ENCODE results near the gene ASB3. TPM values are rescaled to one million over a fixed set of nuclear protein-coding genes. Genes with fewer than 3 reads are reported as not detected.

ASB3 gene
- polyA plus RNA-seq, 1 donor (not counting 4 experiments of a cell fraction or from before 2014, with no cell fraction given) = 16.6 TPM

DNA sequence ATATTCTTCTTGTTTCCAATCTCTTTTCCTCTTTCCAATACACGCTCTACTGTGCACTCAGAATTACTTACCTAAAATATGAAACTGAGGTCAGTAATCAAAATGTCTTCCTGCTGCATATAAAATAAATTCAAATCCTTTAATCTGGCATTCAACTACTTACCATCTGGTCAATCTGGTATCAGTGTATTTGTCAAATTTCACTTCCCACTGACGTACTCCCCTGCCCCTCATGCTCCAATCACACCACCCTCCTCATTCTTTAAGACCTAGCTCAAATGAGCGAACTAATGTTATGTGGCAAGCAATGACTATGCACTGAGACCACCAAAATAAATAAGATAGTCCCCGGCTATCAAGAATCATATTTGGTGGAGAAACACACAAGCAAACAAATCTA is 6.7 kb downstream of the ASB3 start:
- no peak overlapping the region for H3K27ac ChIP-seq (ENCODE audit: control insufficient read depth, insufficient read depth, low read length)
- no peak for TF ChIP-seq CTCF (optimal IDR thresholded peaks at IDR 0.05 in 1 of 3, IDR thresholded peaks at IDR 0.05 in 1 of 3, conservative IDR thresholded peaks at IDR 0.05 in 1 of 3; ENCODE audit: extremely low read depth in 1 of 3, insufficient read depth in 2 of 3, low read length in 3 of 3)
- TF ChIP-seq EZH2 (IDR thresholded peaks at IDR 0.05; ENCODE audit: low read length) = no peak
- dilution Hi-C loops (cut with MboI; ENCODE audit: extremely low pct_ligation_motif_present, low sequenced_read_pairs) = no loop called here
- H2AFZ ChIP-seq (ENCODE audit: control insufficient read depth, low read length) = no peak overlapping the region
- H3K4me1 ChIP-seq (ENCODE audit: control insufficient read depth, extremely low read depth, insufficient read depth, low read length) = peaks cover 14% of the 10 kb centered on the region
- H3K4me2 ChIP-seq (ENCODE audit: control insufficient read depth, extremely low read depth, insufficient read depth, low read depth, low read length) = no peak overlapping the region
- H3K9me1 ChIP-seq (ENCODE audit: control insufficient read depth, extremely low read depth, insufficient read depth, low read length) = no peaks in the 10 kb centered on the region
- H4K20me1 ChIP-seq (ENCODE audit: control insufficient read depth, extremely low read depth, insufficient read depth, low read length) = no peaks in the 10 kb centered on the region
- H3K4me3 ChIP-seq (ENCODE audit: control insufficient read depth in 2 of 3, extremely low read depth in 1 of 3, insufficient read depth in 2 of 3, low read depth in 1 of 3, low read length in 3 of 3) = no peak overlapping the region
- peaks cover 44% of the 10 kb centered on the region for H3K79me2 ChIP-seq (ENCODE audit: control insufficient read depth, insufficient read depth, low read length)
- DNase-seq (ENCODE audit: low read depth, low spot score) (no peak), FAIRE-seq (no peak)
- H3K36me3 ChIP-seq (ENCODE audit: control insufficient read depth in 2 of 2, extremely low read depth in 1 of 2, insufficient read depth in 2 of 2, low read length in 2 of 2) = no peaks in the 10 kb centered on the region
- no peak overlapping the region for H3K9ac ChIP-seq (ENCODE audit: control insufficient read depth, extremely low read depth, insufficient read depth, low read length)
- H3K9me3 ChIP-seq (ENCODE audit: control insufficient read depth, low read depth, low read length) = no peaks in the 10 kb centered on the region
- no peaks in the 10 kb centered on the region for H3K27me3 ChIP-seq (ENCODE audit: control insufficient read depth, extremely low read depth, insufficient read depth, low read length)

- peaks cover 0 to 3% of the 10 kb centered on the region in 2 experiments for H3K36me3 ChIP-seq (ENCODE audit: control insufficient read depth in 2 of 2, extremely low read depth in 1 of 2, insufficient read depth in 2 of 2, low read length in 2 of 2)
- no peak for FAIRE-seq
- H3K9ac ChIP-seq (ENCODE audit: control insufficient read depth, extremely low read depth, insufficient read depth, low read length) = no peak overlapping the region
- DNase-seq (ENCODE audit: low read depth, low spot score) = no peak
- H3K4me2 ChIP-seq (ENCODE audit: control insufficient read depth, extremely low read depth, insufficient read depth, low read depth, low read length) = no peak overlapping the region
- no peaks in the 10 kb centered on the region for H3K9me1 ChIP-seq (ENCODE audit: control insufficient read depth, extremely low read depth, insufficient read depth, low read length)
- H3K27ac ChIP-seq (ENCODE audit: control insufficient read depth, insufficient read depth, low read length) = no peak overlapping the region
- H3K79me2 ChIP-seq (ENCODE audit: control insufficient read depth, insufficient read depth, low read length) = peaks cover 31% of the 10 kb centered on the region
- H2AFZ ChIP-seq (ENCODE audit: control insufficient read depth, low read length) = no peak overlapping the region
- H3K4me1 ChIP-seq (ENCODE audit: control insufficient read depth, extremely low read depth, insufficient read depth, low read length) = no peaks in the 10 kb centered on the region
- no peak overlapping the region for H3K4me3 ChIP-seq (ENCODE audit: control insufficient read depth in 2 of 3, extremely low read depth in 1 of 3, insufficient read depth in 2 of 3, low read depth in 1 of 3, low read length in 3 of 3)
- no peaks in the 10 kb centered on the region for H3K9me3 ChIP-seq (ENCODE audit: control insufficient read depth, low read depth, low read length)
- no peaks in the 10 kb centered on the region for H3K27me3 ChIP-seq (ENCODE audit: control insufficient read depth, extremely low read depth, insufficient read depth, low read length)
- TF ChIP-seq EZH2 (IDR thresholded peaks at IDR 0.05; ENCODE audit: low read length) (no peak), CTCF (optimal IDR thresholded peaks at IDR 0.05 in 1 of 3, IDR thresholded peaks at IDR 0.05 in 1 of 3, conservative IDR thresholded peaks at IDR 0.05 in 1 of 3; ENCODE audit: extremely low read depth in 1 of 3, insufficient read depth in 2 of 3, low read length in 3 of 3) (no peak)
- no peaks in the 10 kb centered on the region for H4K20me1 ChIP-seq (ENCODE audit: control insufficient read depth, extremely low read depth, insufficient read depth, low read length)
- dilution Hi-C loops (cut with MboI; ENCODE audit: extremely low pct_ligation_motif_present, low sequenced_read_pairs) = no loop called here
Measured at GRCh38 chr2:53778536-53779162, 8.1 kb downstream of the ASB3 start.

Data from keratinocyte (primary cell).